ENCODE results near the gene ELK4. TPM values are rescaled to one million over a fixed set of nuclear protein-coding genes. Genes with fewer than 3 reads are reported as not detected.

ELK4 gene
- total RNA-seq, 2 donors from 2014 or later, result 18.8 to 19.1 TPM

- Histone ChIP-seq H3K36me3 (peaks cover 63% of the 10 kb centered on the region), H3K4me3 (no peak overlapping the region), H3K4me1 (peaks cover 0 to 3% of the 10 kb centered on the region in 2 donors), H3K27me3 (no peaks in the 10 kb centered on the region), H3K27ac (no peak overlapping the region), H3K9me3 (no peaks in the 10 kb centered on the region)
- DNase-seq (ENCODE audit: low spot score), result no peak
- TF ChIP-seq CTCF (IDR thresholded peaks at IDR 0.05), result no peak
Observed at GRCh38 chr1:205619376-205619775, 12.4 kb downstream of the ELK4 start.

GRCh38 chr1:205616563-205617293 lies 15.1 kb downstream of the ELK4 start:
- Histone ChIP-seq H3K27ac (no peak overlapping the region), H3K36me3 (peaks cover 46% of the 10 kb centered on the region), H3K9me3 (no peaks in the 10 kb centered on the region), H3K27me3 (no peaks in the 10 kb centered on the region), H3K4me3 (no peak overlapping the region), H3K4me1 (peaks cover 0 to under 1% of the 10 kb centered on the region in 2 donors)
- no peak for TF ChIP-seq CTCF (IDR thresholded peaks at IDR 0.05)
- DNase-seq (ENCODE audit: low spot score), result no peak

- DNase-seq (ENCODE audit: low spot score), result no peak
- Histone ChIP-seq H3K27ac (no peak overlapping the region), H3K4me1 (peaks cover 0 to 9% of the 10 kb centered on the region in 2 donors), H3K4me3 (no peak overlapping the region), H3K36me3 (peaks cover 45% of the 10 kb centered on the region), H3K27me3 (no peaks in the 10 kb centered on the region), H3K9me3 (no peaks in the 10 kb centered on the region)
- TF ChIP-seq CTCF (IDR thresholded peaks at IDR 0.05), result no peak
Observed at GRCh38 chr1:205615789-205616188, 16.0 kb downstream of the ELK4 start.

- Histone ChIP-seq H3K27me3 (no peaks in the 10 kb centered on the region), H3K4me3 (no peak overlapping the region), H3K36me3 (peaks cover 32% of the 10 kb centered on the region), H3K9me3 (no peaks in the 10 kb centered on the region), H3K4me1 (peaks cover 0 to 19% of the 10 kb centered on the region in 2 donors), H3K27ac (no peak overlapping the region)
- DNase-seq (ENCODE audit: low spot score), result no peak
- no peak for TF ChIP-seq CTCF (IDR thresholded peaks at IDR 0.05)
Observed at GRCh38 chr1:205613854-205614412, 17.9 kb downstream of the ELK4 start.

GRCh38 chr1:205612556-205612955 lies 19.3 kb downstream of the ELK4 start:
- no peak overlapping the region for H3K4me3 ChIP-seq
- no peak for TF ChIP-seq CTCF (IDR thresholded peaks at IDR 0.05)
- H3K27ac ChIP-seq, result no peak overlapping the region
- H3K27me3 ChIP-seq, result no peaks in the 10 kb centered on the region
- H3K4me1 ChIP-seq, result peaks cover 0 to 19% of the 10 kb centered on the region in 2 donors
- DNase-seq (ENCODE audit: low spot score), result no peak
- H3K36me3 ChIP-seq, result peaks cover 21% of the 10 kb centered on the region
- no peaks in the 10 kb centered on the region for H3K9me3 ChIP-seq

Data from right atrium auricular region (tissue), 2 donors.